Activated naive CD8-positive, alpha-beta T cell treated with anti-CD3 and anti-CD28 coated beads, Interleukin-2, amount 50 U/mL, for 24 hours (primary cell): ENCODE measurements around the gene TARBP2.
"Not testable (repeated sequence)": the region's sequence is repeated elsewhere in the genome, so short reads cannot be mapped to it uniquely, and the experiment has no call there.

Source experiments
- ATAC-seq: fragments of 150-1000 bp; cut with Tn5 transposase; one replicate; pipeline ENCODE4 v1.10.0; 2021
- DNase-seq: peaks from one replicate; pipeline ENCODE4 v3.0.0; 2021
- H3K27ac Mint-ChIP-seq: one replicate; pipeline ENCODE4 v1.8.0; 2021; ENCODE audit warnings: mild to moderate bottlenecking, mixed read lengths
- H3K27me3 Mint-ChIP-seq: one replicate; pipeline ENCODE4 v1.8.0; 2021; ENCODE audit warnings: mixed read lengths
- H3K36me3 Mint-ChIP-seq: one replicate; pipeline ENCODE4 v1.8.0; 2021; ENCODE audit warnings: low read depth, mixed read lengths
- H3K4me1 Mint-ChIP-seq: one replicate; pipeline ENCODE4 v1.8.0; 2021; ENCODE audit warnings: mixed read lengths
- H3K4me3 Mint-ChIP-seq: one replicate; pipeline ENCODE4 v1.8.0; 2021; ENCODE audit warnings: mild to moderate bottlenecking, moderate library complexity, mixed read lengths
- H3K9me3 Mint-ChIP-seq: one replicate; pipeline ENCODE4 v1.8.0; 2021; ENCODE audit warnings: mixed read lengths

Gene TARBP2

GRCh38 chr12:53465679-53466078, 35.4 kb upstream of the TARBP2 start:
- Mint-ChIP-seq H3K36me3 (peaks cover 88% of the 10 kb centered on the region), H3K4me3 (no peak overlapping the region), H3K27ac (peak overlapping the region; percentile 15), H3K9me3 (no peaks in the 10 kb centered on the region), H3K27me3 (no peaks in the 10 kb centered on the region), H3K4me1 (peaks cover 32% of the 10 kb centered on the region)
- DNase-seq (no peak), ATAC-seq (no peak)

GRCh38 chr12:53466640-53467039, 34.4 kb upstream of the TARBP2 start:
- peaks cover 30% of the 10 kb centered on the region for H3K4me1 Mint-ChIP-seq
- no peaks in the 10 kb centered on the region for H3K27me3 Mint-ChIP-seq
- no peaks in the 10 kb centered on the region for H3K9me3 Mint-ChIP-seq
- no peak overlapping the region for H3K4me3 Mint-ChIP-seq
- H3K36me3 Mint-ChIP-seq, result peaks cover 85% of the 10 kb centered on the region
- ATAC-seq, result no peak
- peak overlapping the region; percentile 59 for H3K27ac Mint-ChIP-seq
- no peak for DNase-seq

- Mint-ChIP-seq H3K4me1 (peaks cover 33% of the 10 kb centered on the region), H3K27ac (peak overlapping the region; percentile 59), H3K27me3 (no peaks in the 10 kb centered on the region), H3K9me3 (no peaks in the 10 kb centered on the region), H3K4me3 (no peak overlapping the region), H3K36me3 (peaks cover 85% of the 10 kb centered on the region)
- ATAC-seq, result no peak
- no peak for DNase-seq
Observed at GRCh38 chr12:53467082-53467481, 34.0 kb upstream of the TARBP2 start.

- Mint-ChIP-seq H3K4me3 (no peak overlapping the region), H3K9me3 (no peaks in the 10 kb centered on the region), H3K36me3 (peaks cover 83% of the 10 kb centered on the region), H3K27me3 (no peaks in the 10 kb centered on the region), H3K27ac (peak overlapping the region; percentile 75), H3K4me1 (peaks cover 33% of the 10 kb centered on the region)
- ATAC-seq (no peak), DNase-seq (no peak)
Observed at GRCh38 chr12:53467880-53468279, 33.2 kb upstream of the TARBP2 start.

GRCh38 chr12:53468282-53468681, 32.8 kb upstream of the TARBP2 start:
- H3K36me3 Mint-ChIP-seq, result peaks cover 81% of the 10 kb centered on the region
- ATAC-seq, result no peak

DNA sequence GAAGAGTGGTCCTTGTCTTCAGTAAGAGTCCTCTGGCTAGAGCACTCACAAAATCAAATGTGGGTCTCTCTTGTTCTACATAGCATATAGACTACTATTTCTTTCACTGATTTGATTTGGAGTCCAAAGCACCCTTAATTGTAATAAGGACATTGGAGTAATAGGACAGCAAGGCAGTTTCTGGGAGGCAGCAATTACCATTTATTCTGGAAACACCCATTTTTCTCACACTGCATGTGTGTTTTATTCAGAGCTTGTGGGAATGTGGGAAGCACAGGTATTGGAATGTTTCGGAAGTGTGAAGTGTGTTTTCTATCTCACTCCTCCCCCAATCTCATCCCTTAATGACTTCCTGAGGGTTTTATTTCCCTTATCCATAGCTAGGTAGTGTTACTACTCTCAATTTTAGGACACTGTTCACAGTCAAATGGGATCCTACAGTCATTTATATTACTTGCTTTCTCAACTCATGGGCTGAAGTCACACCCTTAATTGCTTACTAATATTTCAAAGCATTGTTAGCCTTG, 29.0 kb upstream of the TARBP2 start:
- Mint-ChIP-seq H3K27ac (peak overlapping the region; percentile 21), H3K4me1 (peaks cover 51% of the 10 kb centered on the region), H3K36me3 (peaks cover 83% of the 10 kb centered on the region), H3K9me3 (no peaks in the 10 kb centered on the region), H3K4me3 (no peak overlapping the region), H3K27me3 (no peaks in the 10 kb centered on the region)
- ATAC-seq (no peak), DNase-seq (no peak)

More at GRCh38 chr12:53468282-53468681, 32.8 kb upstream of the TARBP2 start:
- no peak for DNase-seq
- Mint-ChIP-seq H3K27me3 (no peaks in the 10 kb centered on the region), H3K4me1 (peaks cover 29% of the 10 kb centered on the region), H3K4me3 (no peak overlapping the region), H3K9me3 (no peaks in the 10 kb centered on the region), H3K27ac (peak overlapping the region; percentile 75)

GRCh38 chr12:53474077-53474476, 27.0 kb upstream of the TARBP2 start:
- peaks cover 52% of the 10 kb centered on the region for H3K4me1 Mint-ChIP-seq
- peaks cover 81% of the 10 kb centered on the region for H3K36me3 Mint-ChIP-seq
- no peak overlapping the region for H3K4me3 Mint-ChIP-seq
- DNase-seq (no peak), ATAC-seq (no peak)
- H3K27me3 Mint-ChIP-seq, result no peaks in the 10 kb centered on the region
- peak overlapping the region; percentile 85 for H3K27ac Mint-ChIP-seq
- no peaks in the 10 kb centered on the region for H3K9me3 Mint-ChIP-seq

- H3K9me3 Mint-ChIP-seq, result no peaks in the 10 kb centered on the region
- DNase-seq (no peak), ATAC-seq (no peak)
- peaks cover 84% of the 10 kb centered on the region for H3K36me3 Mint-ChIP-seq
- H3K4me3 Mint-ChIP-seq, result no peak overlapping the region
- peak overlapping the region; percentile 85 for H3K27ac Mint-ChIP-seq
- H3K4me1 Mint-ChIP-seq, result peaks cover 52% of the 10 kb centered on the region
- H3K27me3 Mint-ChIP-seq, result no peaks in the 10 kb centered on the region
Observed at GRCh38 chr12:53474819-53475218, 26.3 kb upstream of the TARBP2 start.

- Mint-ChIP-seq H3K4me1 (peaks cover 42% of the 10 kb centered on the region), H3K9me3 (no peaks in the 10 kb centered on the region), H3K27ac (peak overlapping the region; percentile 59), H3K36me3 (peaks cover 79% of the 10 kb centered on the region), H3K4me3 (no peak overlapping the region), H3K27me3 (no peaks in the 10 kb centered on the region)
- ATAC-seq, result no peak
- DNase-seq, result no peak
Observed at GRCh38 chr12:53476769-53477209, 24.3 kb upstream of the TARBP2 start.

GRCh38 chr12:53478865-53479264, 22.2 kb upstream of the TARBP2 start:
- peak overlapping the region; percentile 23 for H3K27ac Mint-ChIP-seq

DNA sequence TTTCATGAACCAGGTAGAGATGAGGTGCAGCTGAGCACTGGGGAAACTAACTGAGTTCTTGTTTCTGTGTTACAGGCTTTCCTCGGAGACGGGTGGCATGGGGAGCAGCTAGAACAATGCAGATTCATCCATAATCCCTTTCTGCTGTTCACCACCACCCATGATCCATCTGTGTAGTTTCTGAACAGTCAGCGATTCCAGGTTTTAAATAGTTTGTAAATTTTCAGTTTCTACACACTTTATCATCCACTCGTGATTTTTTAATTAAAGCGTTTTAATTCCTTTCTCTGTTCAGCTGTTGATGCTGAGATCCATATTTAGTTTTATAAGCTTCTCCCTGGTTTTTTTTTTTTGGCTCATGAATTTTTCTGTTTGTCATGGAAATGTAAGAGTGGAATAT, 21.8 kb upstream of the TARBP2 start:
- Mint-ChIP-seq H3K36me3 (peaks cover 64% of the 10 kb centered on the region), H3K27ac (peak overlapping the region; percentile 23), H3K9me3 (no peaks in the 10 kb centered on the region), H3K4me1 (peaks cover 22% of the 10 kb centered on the region), H3K27me3 (no peaks in the 10 kb centered on the region), H3K4me3 (no peak overlapping the region)
- no peak for ATAC-seq
- no peak for DNase-seq

More at GRCh38 chr12:53478865-53479264, 22.2 kb upstream of the TARBP2 start:
- Mint-ChIP-seq H3K4me1 (peaks cover 26% of the 10 kb centered on the region), H3K4me3 (no peak overlapping the region), H3K36me3 (peaks cover 69% of the 10 kb centered on the region), H3K27me3 (no peaks in the 10 kb centered on the region), H3K9me3 (no peaks in the 10 kb centered on the region)
- DNase-seq (no peak), ATAC-seq (peak; percentile 16)

- peaks cover 55% of the 10 kb centered on the region for H3K36me3 Mint-ChIP-seq
- DNase-seq (no peak), ATAC-seq (no peak)
- peak overlapping the region; percentile 49 for H3K27ac Mint-ChIP-seq
- H3K9me3 Mint-ChIP-seq, result no peaks in the 10 kb centered on the region
- no peaks in the 10 kb centered on the region for H3K27me3 Mint-ChIP-seq
- H3K4me3 Mint-ChIP-seq, result no peak overlapping the region
- peaks cover 13% of the 10 kb centered on the region for H3K4me1 Mint-ChIP-seq
Observed at GRCh38 chr12:53480491-53481442, 20.3 kb upstream of the TARBP2 start.

DNA sequence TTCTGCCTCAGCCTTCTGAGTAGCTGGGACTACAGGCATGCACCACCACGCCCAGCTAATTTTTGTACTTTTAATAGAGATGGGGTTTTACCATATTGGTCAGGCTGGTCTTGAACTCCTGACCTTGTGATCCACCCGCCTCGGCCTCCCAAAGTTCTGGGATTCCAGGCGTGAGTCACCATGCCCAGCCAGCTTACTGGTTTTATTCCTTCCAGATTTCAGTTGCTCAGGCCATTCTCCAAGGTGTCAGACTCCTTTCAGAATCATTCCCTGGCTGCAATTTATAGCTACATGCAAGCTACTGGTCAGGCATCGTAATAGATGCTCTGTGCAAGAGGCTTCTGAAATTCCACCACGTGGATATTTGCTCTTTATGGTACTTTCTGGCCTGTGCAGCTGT, 19.6 kb upstream of the TARBP2 start:
- not testable (repeated sequence) for ATAC-seq, H3K9me3 Mint-ChIP-seq, H3K4me1 Mint-ChIP-seq, DNase-seq, H3K27me3 Mint-ChIP-seq, H3K4me3 Mint-ChIP-seq
- Mint-ChIP-seq H3K36me3 (peaks cover 48% of the 10 kb centered on the region), H3K27ac (peak overlapping the region; percentile 49)

GRCh38 chr12:53481939-53482586, 19.0 kb upstream of the TARBP2 start:
- DNase-seq (no peak), ATAC-seq (peak; percentile 21)
- H3K4me1 Mint-ChIP-seq, result peaks cover 7% of the 10 kb centered on the region
- no peak overlapping the region for H3K4me3 Mint-ChIP-seq
- no peaks in the 10 kb centered on the region for H3K9me3 Mint-ChIP-seq
- H3K27me3 Mint-ChIP-seq, result no peaks in the 10 kb centered on the region
- H3K27ac Mint-ChIP-seq, result no peak overlapping the region
- H3K36me3 Mint-ChIP-seq, result peaks cover 44% of the 10 kb centered on the region
